ENCODE measurements around the gene RPL37. TPM values are rescaled to one million over a fixed set of nuclear protein-coding genes. Genes with fewer than 3 reads are reported as not detected.
A peak's percentile ranks its signal among the peaks of the same experiment; 100 is the strongest.

Gene RPL37
- total RNA-seq, 1 donor, result 164 TPM

GRCh38 chr5:40775846-40776657 lies 59.0 kb downstream of the RPL37 start:
- peak; percentile 8 for DNase-seq (ENCODE audit: low read depth)
- no peak overlapping the region for H3K4me3 ChIP-seq (ENCODE audit: low read depth, low read length)
- no peak for TF ChIP-seq CTCF (IDR thresholded peaks at IDR 0.05; ENCODE audit: insufficient read depth, low read length)

Small RNA genes within 50 kb of the gene (small RNA-seq; reads per million reads assigned to genes)
- gene RF00191 (not detected), gene SNORD72 (4.5 reads per million, percentile 87 among the genes with 10 or more reads in this experiment)

Other genes with a start within 250 kb of the RPL37 start
- 0.57 and 12.0 TPM in 2 replicates for gene PTGER4, start 155.3 kb downstream of the RPL37 start, total RNA-seq (ENCODE audit: low replicate concordance)
- gene TTC33, start 79.3 kb downstream of the RPL37 start, total RNA-seq (ENCODE audit: low replicate concordance), result 13.7 and 15.9 TPM in 2 replicates
- gene PRKAA1, start 36.8 kb downstream of the RPL37 start, total RNA-seq (ENCODE audit: low replicate concordance), result 115 and 154 TPM in 2 replicates
- gene CARD6, start 6.1 kb upstream of the RPL37 start, total RNA-seq (ENCODE audit: low replicate concordance), result 24.2 and 34.3 TPM in 2 replicates
- 2.4 and 762 TPM in 2 replicates for gene C7, start 74.3 kb upstream of the RPL37 start, total RNA-seq (ENCODE audit: low replicate concordance)
- not detected in 2 replicates for gene MROH2B, start 236.1 kb upstream of the RPL37 start, total RNA-seq (ENCODE audit: low replicate concordance)

Data from fibroblast of the aortic adventitia (primary cell).